ENCODE data around the gene FHIP1B.

The FHIP1B gene

DNA sequence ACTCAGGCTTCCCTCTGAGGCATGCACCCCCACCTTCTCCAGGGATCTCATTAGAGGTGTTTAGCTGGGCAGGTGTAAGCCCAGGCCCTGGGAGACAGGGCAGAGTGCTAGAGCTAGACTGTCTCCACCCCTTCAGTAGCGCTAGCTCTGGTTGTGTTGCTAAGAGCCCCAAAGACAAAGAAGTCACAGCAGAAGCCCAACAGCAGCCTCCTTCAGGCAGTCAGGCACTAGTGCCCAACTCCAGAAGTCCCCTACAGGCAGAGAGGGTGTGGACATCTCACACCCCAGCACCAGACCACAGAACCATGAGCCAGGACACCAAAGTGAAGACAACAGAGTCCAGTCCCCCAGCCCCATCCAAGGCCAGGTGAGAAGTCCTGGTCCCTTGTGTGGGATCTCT is 4.5 kb upstream of the FHIP1B start, which contains the start of gene CNGA4:
Gene CNGA4 (plus strand): TSS at position 188 of the 400 bp plus-strand sequence. CDS start 118 bp downstream, at position 306.
- no peak for DNase-seq

DNA sequence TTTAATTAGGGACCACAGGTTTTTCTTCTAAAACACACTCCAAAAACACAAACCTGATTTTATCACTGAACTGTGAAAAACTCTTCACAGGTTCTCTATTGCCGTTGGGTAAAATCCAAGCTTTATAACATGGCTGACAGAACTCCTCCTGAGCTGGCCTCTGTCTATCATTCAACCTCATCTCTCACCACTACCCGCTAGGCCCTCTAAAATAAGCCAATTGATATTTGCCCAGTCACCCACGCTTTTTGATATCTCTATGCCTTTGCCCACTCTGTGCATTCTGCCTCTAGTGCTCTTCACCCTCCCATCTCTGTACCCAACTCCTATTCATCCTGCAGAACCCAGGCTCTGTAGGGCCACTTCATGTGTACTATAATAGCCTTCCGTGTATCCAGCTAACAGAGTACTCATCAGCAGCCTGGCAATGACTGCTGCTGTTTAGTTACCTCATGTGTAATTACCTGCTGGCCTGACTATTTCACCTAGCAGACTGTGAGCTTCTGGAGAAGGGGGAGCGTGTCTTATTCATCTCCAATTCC is 3.4 kb upstream of the FHIP1B start:
- no peak for DNase-seq

DNA sequence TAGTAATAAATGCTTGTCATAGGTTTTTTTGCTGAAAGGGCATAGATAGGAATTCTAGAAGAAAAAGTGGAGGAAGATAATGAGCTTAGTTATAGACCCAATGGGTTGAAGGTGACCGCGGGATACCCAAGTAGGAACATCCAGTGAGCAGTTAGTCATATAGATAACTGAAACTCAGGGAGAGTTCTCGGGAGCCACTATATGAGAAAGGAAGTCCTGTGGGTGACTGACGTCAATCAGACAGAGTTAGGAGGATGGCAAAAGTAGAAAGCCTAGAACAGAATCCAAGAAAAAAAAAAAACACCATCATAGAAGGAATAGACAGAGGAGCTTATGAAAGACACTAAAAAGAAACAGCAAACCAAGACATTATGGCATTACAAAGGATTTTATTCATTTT is 2.8 kb upstream of the FHIP1B start:
- no peak for DNase-seq

DNA sequence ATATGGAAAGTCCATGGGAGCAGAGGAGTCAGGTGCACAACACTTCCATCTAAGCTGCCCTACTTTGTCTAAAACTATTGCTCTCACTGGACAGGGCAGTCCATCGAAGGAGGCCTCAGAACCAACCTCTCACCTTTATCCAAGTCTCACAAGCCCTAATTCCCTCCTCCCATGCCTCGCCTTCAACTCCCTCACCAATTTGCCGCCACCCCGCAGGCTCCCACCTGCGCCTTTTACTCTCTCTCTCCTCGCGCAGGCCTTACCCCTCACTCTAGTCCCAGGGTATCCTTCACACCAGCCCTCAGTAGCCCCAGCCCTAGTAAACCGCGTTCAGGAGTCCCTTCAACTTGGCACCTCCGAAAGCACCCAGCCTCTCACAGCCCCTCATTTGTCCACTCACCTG is 451 bp downstream of the FHIP1B start:
- no peak for DNase-seq

DNA sequence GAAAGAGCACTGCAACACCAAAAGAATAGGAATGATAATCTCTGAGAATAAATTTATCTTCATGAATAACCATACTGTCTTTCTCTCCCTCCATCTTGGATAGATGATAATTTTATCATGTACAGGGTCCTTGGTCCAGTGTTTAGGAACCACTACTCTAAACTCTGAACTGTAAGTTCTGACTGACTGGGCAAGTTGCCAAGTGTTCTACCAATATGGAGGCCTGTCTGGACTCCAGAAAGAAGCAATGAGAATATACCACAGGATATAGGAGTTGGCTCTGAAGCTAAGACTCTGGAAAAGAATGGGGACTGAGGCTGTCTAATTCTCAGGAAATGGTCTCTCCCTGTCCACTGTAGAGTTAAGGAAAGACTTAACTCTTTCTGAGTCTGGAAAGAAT is 1.5 kb downstream of the FHIP1B start:
- DNase-seq: no peak

DNA sequence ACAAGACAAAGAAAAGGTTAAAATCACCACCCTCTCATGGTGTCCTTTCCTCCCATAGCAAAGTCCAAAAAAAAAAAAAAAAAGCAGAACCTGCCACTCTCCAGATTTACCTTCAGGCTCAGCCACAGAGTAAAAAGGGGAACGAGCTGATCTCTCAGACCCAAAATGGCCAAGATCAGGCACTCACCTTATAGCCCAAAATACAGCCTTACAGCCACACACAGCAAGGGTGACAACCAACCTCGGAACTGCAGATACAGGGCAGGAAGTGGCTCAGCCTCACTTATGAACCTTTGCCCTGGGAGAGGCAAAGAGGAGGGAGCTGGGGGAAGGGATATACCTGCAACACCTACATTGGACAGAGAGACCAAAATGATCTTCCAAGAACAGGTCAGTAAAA is 4.5 kb downstream of the FHIP1B start:
- no peak for DNase-seq

DNA sequence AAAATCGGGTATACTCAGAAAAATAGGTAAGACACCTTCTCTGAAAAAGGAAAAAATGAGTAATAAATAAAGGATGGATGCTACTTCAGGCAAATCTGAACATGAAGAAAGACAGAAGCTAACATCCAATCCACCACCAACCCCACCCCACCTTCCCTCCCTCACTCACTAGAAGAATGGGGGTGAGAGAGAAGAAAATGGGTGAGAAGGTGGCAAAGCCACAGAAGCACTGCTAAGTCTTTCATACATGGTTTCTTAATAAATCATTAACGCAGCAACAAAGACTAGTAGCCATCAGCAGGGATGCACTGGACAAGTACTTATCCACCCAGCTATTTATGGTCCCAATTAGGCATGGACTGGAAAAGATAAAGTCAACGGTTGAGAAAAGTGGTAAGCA is 5.9 kb downstream of the FHIP1B start:
- DNase-seq: no peak

DNA sequence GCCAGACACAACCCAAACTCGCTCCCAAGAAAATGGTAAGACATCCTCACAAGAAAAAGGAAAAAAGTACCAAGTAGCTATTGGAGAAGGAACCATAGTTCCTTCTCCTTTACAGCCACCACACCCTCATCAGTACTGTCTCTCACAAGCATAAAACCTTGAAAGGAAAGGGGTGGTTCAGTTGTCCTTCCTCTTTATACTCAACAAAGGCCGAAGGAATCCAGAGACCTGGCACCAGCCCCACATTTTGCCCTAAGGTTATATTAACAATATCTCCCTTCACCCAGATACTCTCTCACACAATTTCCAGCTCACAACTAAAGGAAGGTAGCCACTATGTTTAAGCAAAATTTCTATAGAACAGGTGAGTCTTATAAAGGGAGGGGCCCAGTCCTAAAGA is 8.5 kb downstream of the FHIP1B start:
- no peak for DNase-seq

DNA sequence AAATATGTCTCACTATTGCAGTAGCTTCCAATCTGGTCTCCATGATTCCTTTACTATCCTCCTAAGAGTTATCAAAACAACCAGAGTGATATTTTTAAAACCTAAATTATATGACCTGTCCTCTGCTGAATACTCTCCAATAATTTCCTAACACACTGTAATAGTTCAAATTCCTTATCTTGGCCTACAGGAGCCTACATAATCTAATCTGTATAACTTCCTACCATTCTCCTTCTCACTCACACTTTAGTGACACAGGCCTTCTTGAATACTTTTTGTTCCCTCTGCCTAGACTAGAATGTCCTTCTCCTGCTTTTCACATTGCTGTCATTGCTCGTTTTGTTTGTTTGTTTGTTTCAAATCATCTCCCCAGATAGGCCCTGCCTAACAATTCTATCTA is 9.4 kb downstream of the FHIP1B start:
- DNase-seq: no peak

DNA sequence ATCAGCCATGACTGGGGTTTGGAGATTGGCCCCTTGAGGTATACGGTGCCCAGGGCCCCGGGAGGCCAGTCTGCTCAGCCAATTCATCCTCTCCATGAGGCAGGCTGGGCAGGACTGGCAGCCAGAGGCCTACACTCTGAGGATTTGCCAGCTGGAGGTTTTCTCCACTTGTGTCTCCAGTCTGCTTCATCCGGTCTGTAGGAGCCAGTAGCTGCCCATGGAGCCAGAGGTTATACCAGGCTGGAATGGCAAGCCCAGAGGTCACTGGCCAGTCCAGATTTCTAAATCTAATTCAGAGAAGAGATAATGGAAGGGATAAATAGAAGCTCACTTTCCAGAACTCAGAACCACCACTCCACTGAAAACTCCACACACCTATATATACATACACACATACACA is 10.0 kb downstream of the FHIP1B start:
- no peak for DNase-seq

DNA sequence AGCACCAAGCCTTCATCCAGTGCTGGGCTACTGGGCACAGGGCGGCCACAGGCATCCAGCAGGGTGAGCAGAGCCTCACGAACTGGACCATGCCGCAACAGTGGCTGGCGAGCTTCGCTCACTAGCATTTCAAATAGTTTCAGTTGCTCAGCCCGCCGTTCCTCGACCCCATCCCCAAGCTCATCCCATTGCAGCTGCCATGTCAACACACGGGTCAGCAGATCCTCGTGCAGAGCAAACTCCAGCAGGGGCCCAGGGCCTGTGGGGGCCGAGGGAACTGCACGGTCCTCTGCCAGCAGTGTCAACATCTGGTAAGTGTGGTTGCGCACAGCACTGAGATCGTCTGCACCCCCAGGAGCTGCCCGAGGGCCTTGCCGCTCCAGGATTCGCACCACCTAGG is 10.6 kb downstream of the FHIP1B start:
- DNase-seq: no peak

DNA sequence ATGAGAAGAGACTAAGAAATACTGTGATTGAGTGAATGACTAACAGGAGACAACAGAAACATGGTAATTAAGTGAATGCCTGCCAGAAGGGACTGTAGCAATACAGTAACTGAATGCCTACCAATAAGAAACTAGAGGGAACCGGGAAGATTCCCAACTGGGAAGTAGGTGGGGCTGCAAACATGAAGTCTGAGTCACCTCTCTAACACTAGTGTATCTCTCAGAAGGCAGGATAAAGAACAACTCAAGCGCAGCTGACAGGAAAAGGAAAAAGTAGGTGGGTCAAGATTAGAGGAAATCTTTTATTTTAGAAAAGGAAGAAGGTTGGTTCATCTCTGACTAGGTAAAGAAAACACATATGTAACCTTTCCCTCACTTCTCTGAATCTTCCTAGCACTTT is 15.1 kb downstream of the FHIP1B start:
- DNase-seq: no peak

DNA sequence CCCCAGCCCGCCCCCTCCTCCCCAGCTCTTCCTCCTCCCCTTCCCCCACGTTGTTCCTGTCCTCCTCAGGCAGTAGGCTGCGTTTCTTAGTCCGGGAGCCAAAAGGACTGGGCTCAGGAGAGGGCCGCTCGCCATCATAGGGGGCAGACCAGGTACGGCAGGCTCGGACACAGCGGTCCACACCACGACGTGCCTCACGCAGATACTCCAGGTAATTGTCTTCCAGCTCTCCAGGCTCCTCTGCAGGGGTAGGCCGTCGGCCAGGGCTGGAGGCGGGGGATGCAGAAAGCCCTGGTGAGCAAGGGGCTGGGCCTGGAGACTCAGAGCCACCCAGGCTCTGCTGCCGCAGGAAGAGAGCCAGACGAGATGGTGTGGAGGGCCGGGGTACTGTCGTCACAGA is 16.7 kb downstream of the FHIP1B start:
- no peak for DNase-seq

DNA sequence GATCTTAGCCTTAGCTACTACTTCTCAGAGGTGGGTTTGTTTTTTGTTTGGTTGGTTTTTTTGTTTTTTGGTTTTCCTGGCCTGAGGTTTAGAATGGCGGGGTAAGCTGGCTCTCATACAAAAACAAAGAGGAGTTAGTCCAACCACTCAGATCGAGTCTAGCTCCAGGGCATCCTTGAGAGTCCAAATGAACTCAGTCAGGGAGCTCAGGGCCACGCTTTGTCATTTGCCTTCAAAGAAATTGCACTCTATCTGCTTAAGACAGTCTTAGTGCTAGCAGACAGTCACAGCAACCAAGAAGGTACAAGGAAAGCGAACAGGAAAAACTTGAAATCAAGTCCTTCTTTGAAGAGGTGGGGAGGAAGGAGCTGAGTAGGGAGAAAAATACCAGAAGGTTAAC is 17.9 kb downstream of the FHIP1B start:
- no peak for DNase-seq

DNA sequence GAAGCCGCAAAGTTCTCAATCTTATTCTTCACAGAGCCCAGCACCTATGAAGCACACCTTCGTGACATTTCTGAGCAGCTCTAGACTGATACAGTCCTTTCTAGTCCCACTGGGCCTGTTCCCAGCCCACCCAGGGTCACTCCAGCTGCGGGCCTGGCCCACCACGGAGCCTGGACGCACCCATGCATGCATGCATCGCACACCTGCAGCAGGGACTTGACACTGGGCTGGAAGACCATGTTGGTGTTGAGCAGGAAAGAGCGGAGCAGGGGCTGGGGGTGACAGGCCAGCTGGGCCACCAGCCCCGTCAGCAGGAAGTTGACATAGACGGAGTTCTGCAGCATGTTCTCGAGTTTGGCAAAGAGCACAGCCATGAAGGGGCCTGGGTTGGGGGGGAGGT is 19.9 kb downstream of the FHIP1B start:
- no peak for DNase-seq

DNA sequence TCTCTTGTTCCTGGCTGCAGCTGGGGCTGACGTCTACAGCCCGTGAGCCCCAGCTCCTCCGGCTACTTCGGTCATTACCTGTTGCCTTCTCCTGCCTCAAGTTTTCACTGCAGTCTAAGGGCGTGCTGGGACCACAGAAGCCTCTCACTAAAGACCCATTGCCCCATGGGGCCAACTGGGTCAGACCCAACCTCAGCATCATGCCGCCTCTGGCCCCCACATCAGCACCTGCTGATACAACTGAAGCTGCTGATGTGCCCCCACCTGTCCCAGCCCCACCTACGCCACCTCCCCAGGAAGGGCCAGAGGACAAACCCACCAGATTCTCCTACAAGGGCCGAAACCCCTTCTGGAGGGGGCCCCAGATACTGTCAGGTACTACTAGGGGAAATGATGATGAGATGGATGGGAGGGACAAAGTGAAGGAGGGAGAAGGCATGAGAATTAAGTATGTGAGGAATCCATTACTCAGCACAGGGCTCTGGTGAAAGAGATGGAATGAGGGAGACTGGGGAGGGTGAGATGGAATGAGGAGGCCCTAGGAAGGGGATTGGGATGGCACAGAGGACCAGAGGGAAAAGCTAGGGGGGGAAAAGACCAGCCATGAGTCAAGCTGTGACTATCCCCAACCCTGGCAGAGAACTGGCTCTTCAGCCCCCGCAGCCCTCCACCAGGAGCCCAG is 24.0 kb downstream of the FHIP1B start:
- no peak for DNase-seq

DNA sequence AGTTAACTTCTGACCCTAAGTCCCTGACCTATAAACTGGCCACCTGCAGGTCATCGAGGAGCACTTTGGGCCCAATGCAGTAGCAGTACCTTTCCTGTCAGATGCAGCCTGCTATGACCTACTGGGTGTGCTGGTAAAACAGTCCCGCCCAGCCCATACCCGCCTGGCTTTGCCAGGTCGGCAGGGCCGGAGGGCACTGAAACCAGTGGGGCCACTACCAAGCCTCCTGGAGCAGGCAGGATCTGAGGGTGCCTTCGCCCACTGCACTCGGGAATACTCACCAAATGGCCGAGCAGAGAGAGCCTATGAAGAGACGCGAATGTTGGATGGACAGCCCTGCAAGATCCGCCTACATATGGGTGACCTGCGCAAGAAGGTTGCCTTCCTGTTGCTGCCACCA is 24.6 kb downstream of the FHIP1B start:
- DNase-seq: no peak

DNA sequence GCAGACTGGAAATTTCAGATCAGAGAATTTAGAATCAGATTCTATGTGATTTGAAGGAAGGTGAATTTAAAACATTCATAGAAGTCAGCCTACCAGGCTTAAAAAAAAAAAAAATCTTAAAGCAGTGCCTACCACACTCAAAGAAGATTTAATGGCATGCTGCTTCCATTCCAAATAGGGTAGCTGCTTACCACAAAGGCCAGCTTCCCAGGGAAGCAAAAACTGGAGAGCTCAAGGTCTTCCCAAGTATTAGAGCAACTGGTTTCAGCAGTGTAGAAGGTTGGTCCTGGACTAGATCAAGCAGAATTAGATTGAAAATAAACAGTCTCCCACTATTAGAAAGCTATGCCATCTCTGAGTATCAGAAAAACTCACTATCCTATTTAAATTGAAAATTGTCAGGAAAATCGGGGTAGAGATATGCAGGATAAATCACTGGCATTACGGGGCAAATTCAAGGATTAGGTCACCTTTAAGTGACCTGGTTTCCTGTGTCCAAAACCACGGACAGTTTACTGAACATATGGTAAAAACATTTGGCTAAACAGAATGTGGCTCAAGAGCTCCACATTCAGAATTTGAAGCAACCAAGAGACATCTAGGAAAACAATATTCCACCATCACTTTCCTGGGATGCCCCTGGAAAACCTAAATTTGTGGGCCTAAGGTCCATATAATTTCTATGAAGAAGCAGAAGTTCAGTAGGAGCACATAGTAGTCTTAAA is 27.8 kb downstream of the FHIP1B start:
- no peak for DNase-seq

DNA sequence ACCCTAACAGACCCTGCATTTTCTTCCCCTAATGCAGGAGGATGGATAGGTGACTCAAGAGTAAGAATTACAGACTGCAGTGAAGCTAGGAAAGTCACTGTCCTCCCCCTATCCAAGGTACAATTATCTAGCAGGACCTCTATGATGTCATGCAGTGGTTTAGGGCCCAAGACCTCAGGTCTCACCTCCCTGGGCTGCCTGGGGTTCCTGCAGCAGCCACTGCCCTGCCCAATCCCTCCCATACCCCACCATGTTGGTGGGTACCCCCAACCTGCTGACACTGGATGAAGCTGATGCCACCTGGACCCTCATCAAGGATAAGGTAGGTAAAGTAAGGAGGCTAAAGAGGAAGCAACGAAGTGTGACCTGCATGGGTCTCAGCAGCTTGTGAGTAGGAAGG is 29.1 kb downstream of the FHIP1B start, which contains the start of gene C11orf42:
Gene C11orf42 (plus strand): TSS at position 192 of the 400 bp plus-strand sequence. CDS start 59 bp downstream, at position 251.
- DNase-seq: no peak

DNA sequence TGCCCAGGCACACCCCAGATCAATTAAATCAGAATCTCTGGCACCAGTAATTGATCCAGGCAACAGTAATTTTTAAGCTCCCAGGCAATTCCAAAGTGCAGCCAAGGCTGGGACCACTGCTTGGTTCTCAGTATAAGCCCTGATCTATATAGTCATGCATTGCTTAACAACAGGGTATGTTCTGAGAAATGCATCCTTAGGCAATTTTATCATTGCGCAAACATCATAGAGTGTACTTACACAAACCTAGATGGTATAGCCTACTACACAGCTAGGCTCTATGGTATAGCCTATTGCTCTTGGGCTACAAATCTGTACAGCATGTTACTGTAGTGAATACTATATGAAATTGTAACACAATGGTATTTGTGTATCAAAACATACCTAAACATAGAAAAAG is 29.7 kb downstream of the FHIP1B start:
- no peak for DNase-seq

DNA sequence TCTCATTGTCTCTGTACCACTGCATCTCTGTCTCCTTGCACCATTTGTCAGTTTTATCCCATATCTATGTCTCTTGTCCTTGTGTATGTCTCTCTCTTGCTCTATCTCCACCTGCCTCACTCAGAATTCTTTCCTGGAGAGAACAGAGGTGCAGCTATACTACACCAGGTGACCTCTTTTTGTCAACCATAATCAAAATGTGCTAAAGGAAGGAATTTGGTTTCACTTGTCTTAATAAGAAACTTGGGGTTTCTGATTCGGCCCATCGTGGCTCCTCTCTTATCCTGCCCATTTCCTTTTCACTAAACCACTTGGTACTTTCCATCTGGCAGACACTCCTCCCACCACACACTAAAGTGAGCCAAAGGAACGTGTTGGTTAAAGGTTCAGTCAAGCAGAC is 31.1 kb downstream of the FHIP1B start:
- DNase-seq: no peak

DNA sequence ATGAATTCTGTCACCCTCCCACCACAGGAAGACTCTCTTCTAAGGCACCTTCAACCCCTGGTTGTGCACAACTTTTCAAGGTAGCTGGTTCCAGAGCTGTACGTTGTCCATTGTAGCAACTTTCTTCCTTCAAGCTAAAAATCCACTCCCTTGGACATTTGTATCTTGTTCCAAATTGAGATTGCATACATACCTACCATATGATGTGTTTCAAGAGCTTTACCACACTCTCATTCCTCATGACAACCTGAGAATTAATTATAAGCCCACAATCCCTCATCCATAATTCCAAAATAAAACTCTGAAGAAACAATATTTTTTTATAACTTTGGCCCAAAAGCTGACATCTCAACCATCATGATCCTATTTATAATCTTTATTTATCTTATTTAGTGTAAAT is 32.4 kb downstream of the FHIP1B start:
- DNase-seq: no peak

DNA sequence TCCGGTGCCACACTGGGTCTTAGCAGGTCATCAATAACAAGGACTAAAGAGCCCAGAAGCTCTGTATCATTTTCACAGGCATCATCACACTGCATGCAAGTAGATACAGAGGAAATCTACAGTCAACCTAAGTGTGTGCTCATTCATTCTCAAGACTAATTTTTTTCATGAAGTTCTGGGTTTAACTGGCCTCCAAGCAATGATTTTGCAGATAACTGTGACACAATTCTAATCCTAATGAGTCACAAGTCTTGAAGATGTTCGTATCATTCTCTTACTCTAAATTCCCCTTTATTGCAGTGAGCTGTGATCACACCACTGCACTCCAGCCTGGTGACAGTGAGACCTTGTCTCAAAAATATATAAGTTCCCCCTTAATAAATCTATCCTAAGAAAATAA is 33.0 kb downstream of the FHIP1B start:
- DNase-seq: no peak

DNA sequence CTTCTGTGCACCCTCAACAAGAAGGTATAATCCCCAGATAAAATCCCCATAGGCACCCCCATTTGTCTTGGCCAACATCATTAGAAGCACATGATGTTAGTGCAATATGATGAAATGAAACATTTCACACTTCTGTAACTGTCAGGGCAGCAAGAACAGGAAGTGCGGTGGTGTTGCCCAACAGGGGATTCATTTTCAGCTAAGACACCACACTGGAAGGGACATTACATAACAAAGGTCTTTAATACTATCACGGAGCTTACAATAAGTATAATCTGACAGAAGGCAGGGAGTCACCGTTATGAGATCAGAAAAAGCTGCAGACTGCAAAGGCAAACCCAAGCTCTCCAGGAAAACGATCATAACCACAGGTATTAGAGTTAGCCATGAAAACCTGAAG is 33.5 kb downstream of the FHIP1B start:
- no peak for DNase-seq
